Activated naive CD4-positive, alpha-beta T cell treated with anti-CD3 and anti-CD28 coated beads for 36 hours (primary cell): ENCODE data around the gene RAF1. TPM values are rescaled to one million over a fixed set of nuclear protein-coding genes. Genes with fewer than 3 reads are reported as not detected.

Source experiments
- CTCF ChIA-PET: fragments of 350-600 bp; sonication (Branson Sonifier 250); formaldehyde crosslinking; loops from one replicate; lab custom pipeline; 2021; ENCODE audit warnings: antibody characterized with exemption; lab: Charles Lee
- DNase-seq: peaks from one replicate; pipeline ENCODE4 v3.0.0-alpha.2; 2020
- H3K27ac Mint-ChIP-seq: one replicate; pipeline ENCODE4 v1.8.0; 2021; ENCODE audit warnings: mild to moderate bottlenecking, mixed read lengths
- H3K27me3 Mint-ChIP-seq: one replicate; pipeline ENCODE4 v1.8.0; 2021; ENCODE audit warnings: low read depth, mixed read lengths
- H3K36me3 Mint-ChIP-seq: one replicate; pipeline ENCODE4 v1.8.0; 2021; ENCODE audit warnings: low read depth, mixed read lengths
- H3K4me1 Mint-ChIP-seq: one replicate; pipeline ENCODE4 v1.8.0; 2021; ENCODE audit warnings: low read depth, mixed read lengths
- H3K4me3 Mint-ChIP-seq: one replicate; pipeline ENCODE4 v1.8.0; 2021; ENCODE audit warnings: mild to moderate bottlenecking, moderate library complexity, mixed read lengths
- H3K9me3 Mint-ChIP-seq: one replicate; pipeline ENCODE4 v1.8.0; 2021; ENCODE audit warnings: mixed read lengths
- intact Hi-C: fragments of 100-400 bp; cut with micrococcal nuclease; formaldehyde crosslinking; loops from one replicate; pipeline ENCODE4 v1.15.1; 2023
- total RNA-seq, 2 experiments: library from RNA; stranded (reverse); gene quantifications; one replicate each; pipeline ENCODE4 v1.2.3, GENCODE V29; 2021

The RAF1 gene
- total RNA-seq, 2 experiments from 2014 or later: 62.5 to 68.5 TPM

GRCh38 chr3:12568747-12569146, 95.2 kb downstream of the RAF1 start:
- Mint-ChIP-seq H3K27ac (peak overlapping the region; percentile 24), H3K36me3 (peaks cover 53% of the 10 kb centered on the region), H3K27me3 (no peaks in the 10 kb centered on the region), H3K4me1 (peaks cover 18% of the 10 kb centered on the region), H3K4me3 (no peak overlapping the region), H3K9me3 (peaks cover 9% of the 10 kb centered on the region)
- intact Hi-C loops: no loop called here
- CTCF ChIA-PET: no interaction called here
- no peak for DNase-seq

- intact Hi-C loops: no loop called here
- Mint-ChIP-seq H3K4me1 (peaks cover 29% of the 10 kb centered on the region), H3K27me3 (no peaks in the 10 kb centered on the region), H3K27ac (no peak overlapping the region), H3K9me3 (peaks cover 9% of the 10 kb centered on the region), H3K4me3 (no peak overlapping the region), H3K36me3 (peaks cover 45% of the 10 kb centered on the region)
- CTCF ChIA-PET: no interaction called here
- no peak for DNase-seq
Measured at GRCh38 chr3:12566976-12567375, 96.9 kb downstream of the RAF1 start.

GRCh38 chr3:12562451-12562850, 101.5 kb downstream of the RAF1 start:
- Mint-ChIP-seq H3K4me1 (peaks cover 65% of the 10 kb centered on the region), H3K36me3 (peaks cover 22% of the 10 kb centered on the region), H3K9me3 (peaks cover 9% of the 10 kb centered on the region), H3K4me3 (no peak overlapping the region), H3K27me3 (no peaks in the 10 kb centered on the region), H3K27ac (no peak overlapping the region)
- CTCF ChIA-PET: interaction anchor here (1.0 kb wide), 2 partner anchors 16 to 134 kb away, joined by 3 to 4 read pairs; no protein-coding TSS in a partner anchor
- DNase-seq: no peak
- intact Hi-C loops: no loop called here

- Mint-ChIP-seq H3K9me3 (peaks cover 6% of the 10 kb centered on the region), H3K36me3 (peaks cover 15% of the 10 kb centered on the region), H3K4me3 (no peak overlapping the region), H3K27me3 (no peaks in the 10 kb centered on the region), H3K4me1 (peaks cover 64% of the 10 kb centered on the region), H3K27ac (peak overlapping the region; percentile 89)
- intact Hi-C loops: loop anchor here (1.0 to 2.0 kb wide), 3 partner anchors 46 to 367 kb away; no protein-coding TSS in a partner anchor
- DNase-seq: no peak
- CTCF ChIA-PET: no interaction called here
Measured at GRCh38 chr3:12561397-12561796, 102.5 kb downstream of the RAF1 start.

GRCh38 chr3:12560505-12561190, 103.3 kb downstream of the RAF1 start:
- peak; percentile 64 for DNase-seq
- intact Hi-C loops: loop anchor here (1.0 to 2.0 kb wide), 3 partner anchors 47 to 366 kb away; no protein-coding TSS in a partner anchor
- H3K27me3 Mint-ChIP-seq: peaks cover 3% of the 10 kb centered on the region

GRCh38 chr3:12559520-12559919, 104.4 kb downstream of the RAF1 start:
- no peaks in the 10 kb centered on the region for H3K9me3 Mint-ChIP-seq
- peak overlapping the region; percentile 7 for H3K4me3 Mint-ChIP-seq
- H3K36me3 Mint-ChIP-seq: peaks cover 3% of the 10 kb centered on the region
- no peak overlapping the region for H3K27ac Mint-ChIP-seq
- H3K4me1 Mint-ChIP-seq: peaks cover 58% of the 10 kb centered on the region
- no peak for DNase-seq
- CTCF ChIA-PET: interaction anchor here (0.6 to 1.2 kb wide), 2 partner anchors 46 to 78 kb away, joined by 3 read pairs; no protein-coding TSS in a partner anchor
- intact Hi-C loops: loop anchor here (10.0 kb wide), 1 partner anchor 715 kb away; the partner anchor contains the start of gene TAMM41
- H3K27me3 Mint-ChIP-seq: peaks cover 11% of the 10 kb centered on the region

More at GRCh38 chr3:12560505-12561190, 103.3 kb downstream of the RAF1 start:
- Mint-ChIP-seq H3K36me3 (peaks cover 11% of the 10 kb centered on the region), H3K9me3 (peaks cover 2% of the 10 kb centered on the region), H3K4me3 (peak overlapping the region; percentile 32), H3K4me1 (peaks cover 63% of the 10 kb centered on the region), H3K27ac (peak overlapping the region; percentile 89)
- CTCF ChIA-PET: interaction anchor here (1.1 kb wide), 1 partner anchor 281 kb away, joined by 3 read pairs; the partner anchor contains the start of gene RPL32

GRCh38 chr3:12558706-12559105, 105.2 kb downstream of the RAF1 start:
- H3K27ac Mint-ChIP-seq: no peak overlapping the region
- no peak for DNase-seq
- intact Hi-C loops: loop anchor here (10.0 kb wide), 1 partner anchor 714 kb away; the partner anchor contains the start of gene TAMM41
- H3K4me1 Mint-ChIP-seq: peaks cover 60% of the 10 kb centered on the region
- H3K36me3 Mint-ChIP-seq: peaks cover under 1% of the 10 kb centered on the region
- peak overlapping the region; percentile 78 for H3K4me3 Mint-ChIP-seq
- peaks cover 15% of the 10 kb centered on the region for H3K27me3 Mint-ChIP-seq
- no peaks in the 10 kb centered on the region for H3K9me3 Mint-ChIP-seq
- CTCF ChIA-PET: interaction anchor here (1.2 kb wide), 2 partner anchors 47 to 162 kb away, joined by 3 to 4 read pairs; no protein-coding TSS in a partner anchor

GRCh38 chr3:12557473-12558100, 106.3 kb downstream of the RAF1 start:
- Mint-ChIP-seq H3K4me1 (peaks cover 55% of the 10 kb centered on the region), H3K36me3 (no peaks in the 10 kb centered on the region), H3K27me3 (peaks cover 24% of the 10 kb centered on the region), H3K27ac (peak overlapping the region; percentile 88), H3K4me3 (peak overlapping the region; percentile 78), H3K9me3 (no peaks in the 10 kb centered on the region)
- intact Hi-C loops: loop anchor here (1.0 to 10.0 kb wide), 4 partner anchors 73 to 713 kb away; partner anchors contain the start of genes RAF1, RPL32, TAMM41 and TSEN2
- CTCF ChIA-PET: interaction anchor here (1.2 kb wide), 1 partner anchor 163 kb away, joined by 4 read pairs; no protein-coding TSS in a partner anchor
- no peak for DNase-seq

GRCh38 chr3:12556690-12557472, 107.0 kb downstream of the RAF1 start, which contains the start of gene MKRN2:
MKRN2 (plus strand) TSS chr3:12557087; CDS start chr3:12557151, 64 bp downstream.
- H3K4me3 Mint-ChIP-seq: peak within 1 kb of the TSS; percentile 78
- CTCF ChIA-PET: interaction anchor here (1.0 kb wide), 1 partner anchor 164 kb away, joined by 3 read pairs; no protein-coding TSS in a partner anchor

GRCh38 chr3:12556314-12556689, 107.6 kb downstream of the RAF1 start:
- H3K9me3 Mint-ChIP-seq: no peaks in the 10 kb centered on the region
- peaks cover 42% of the 10 kb centered on the region for H3K4me1 Mint-ChIP-seq
- H3K36me3 Mint-ChIP-seq: no peaks in the 10 kb centered on the region
- no peak for DNase-seq
- peak overlapping the region; percentile 78 for H3K4me3 Mint-ChIP-seq
- CTCF ChIA-PET: interaction anchor here (1.0 kb wide), 1 partner anchor 164 kb away, joined by 3 read pairs; no protein-coding TSS in a partner anchor
- H3K27ac Mint-ChIP-seq: peak overlapping the region; percentile 74
- intact Hi-C loops: loop anchor here (10.0 kb wide), 1 partner anchor 712 kb away; the partner anchor contains the start of gene TAMM41
- peaks cover 24% of the 10 kb centered on the region for H3K27me3 Mint-ChIP-seq

More at GRCh38 chr3:12556690-12557472, 107.0 kb downstream of the RAF1 start, which contains the start of gene MKRN2:
- peak; percentile 83 for DNase-seq
- Mint-ChIP-seq H3K27ac (peak within 1 kb of the TSS; percentile 88), H3K27me3 (peaks cover 24% of the 10 kb centered on the region), H3K4me1 (peaks cover 48% of the 10 kb centered on the region), H3K36me3 (no peaks in the 10 kb centered on the region), H3K9me3 (no peaks in the 10 kb centered on the region)
- intact Hi-C loops: loop anchor here (1.0 to 10.0 kb wide), 4 partner anchors 73 to 712 kb away; partner anchors contain the start of genes RAF1, RPL32, TAMM41 and TSEN2

GRCh38 chr3:12553921-12554391, 110.0 kb downstream of the RAF1 start:
- no peak for DNase-seq
- Mint-ChIP-seq H3K27ac (no peak overlapping the region), H3K9me3 (no peaks in the 10 kb centered on the region), H3K27me3 (peaks cover 24% of the 10 kb centered on the region), H3K36me3 (no peaks in the 10 kb centered on the region), H3K4me1 (peaks cover 19% of the 10 kb centered on the region), H3K4me3 (peak overlapping the region; percentile 79)
- intact Hi-C loops: loop anchor here (10.0 kb wide), 1 partner anchor 709 kb away; the partner anchor contains the start of gene TAMM41
- CTCF ChIA-PET: interaction anchor here (0.8 kb wide), 1 partner anchor 98 kb away, joined by 3 read pairs; no protein-coding TSS in a partner anchor
